Measurements from ENCODE around the gene TMED1.

DNA sequence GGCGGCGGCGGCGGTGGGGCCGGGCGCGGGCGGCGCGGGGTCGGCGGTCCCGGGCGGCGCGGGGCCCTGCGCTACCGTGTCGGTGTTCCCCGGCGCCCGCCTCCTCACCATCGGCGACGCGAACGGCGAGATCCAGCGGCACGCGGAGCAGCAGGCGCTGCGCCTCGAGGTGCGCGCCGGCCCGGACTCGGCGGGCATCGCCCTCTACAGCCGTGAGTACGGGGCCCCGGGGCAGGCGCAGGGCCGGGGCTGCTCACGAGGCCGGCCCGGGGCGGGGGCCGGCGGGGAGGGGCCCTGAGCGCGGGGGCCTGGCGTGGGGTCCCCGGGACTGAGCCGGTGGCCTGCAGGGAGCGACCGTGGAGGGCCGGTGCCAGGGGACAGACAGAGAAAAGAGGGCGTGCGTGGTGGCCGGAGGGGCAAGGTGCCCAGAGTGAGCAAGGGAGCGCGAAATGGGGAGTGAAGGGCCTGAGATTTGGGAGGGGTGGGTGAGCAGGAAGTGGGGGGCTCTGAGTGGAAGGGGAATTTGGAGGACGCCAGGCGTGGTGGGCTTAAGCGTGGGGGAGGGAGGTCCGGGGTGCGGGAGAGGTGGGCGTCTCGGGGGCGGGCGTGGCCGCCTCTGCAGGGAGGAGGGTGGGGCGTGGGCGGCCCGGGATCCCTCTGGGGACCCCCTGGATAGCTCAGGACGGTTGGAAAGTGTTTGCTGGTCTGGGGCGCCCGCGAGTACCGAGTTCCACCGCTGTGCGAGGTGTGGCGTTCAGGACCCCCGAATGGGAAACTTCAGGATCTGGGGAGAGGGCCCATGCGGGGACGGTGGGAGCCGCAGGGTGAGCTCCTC is 35.9 kb upstream of the TMED1 start:
- TF ChIP-seq, protein P1, sequence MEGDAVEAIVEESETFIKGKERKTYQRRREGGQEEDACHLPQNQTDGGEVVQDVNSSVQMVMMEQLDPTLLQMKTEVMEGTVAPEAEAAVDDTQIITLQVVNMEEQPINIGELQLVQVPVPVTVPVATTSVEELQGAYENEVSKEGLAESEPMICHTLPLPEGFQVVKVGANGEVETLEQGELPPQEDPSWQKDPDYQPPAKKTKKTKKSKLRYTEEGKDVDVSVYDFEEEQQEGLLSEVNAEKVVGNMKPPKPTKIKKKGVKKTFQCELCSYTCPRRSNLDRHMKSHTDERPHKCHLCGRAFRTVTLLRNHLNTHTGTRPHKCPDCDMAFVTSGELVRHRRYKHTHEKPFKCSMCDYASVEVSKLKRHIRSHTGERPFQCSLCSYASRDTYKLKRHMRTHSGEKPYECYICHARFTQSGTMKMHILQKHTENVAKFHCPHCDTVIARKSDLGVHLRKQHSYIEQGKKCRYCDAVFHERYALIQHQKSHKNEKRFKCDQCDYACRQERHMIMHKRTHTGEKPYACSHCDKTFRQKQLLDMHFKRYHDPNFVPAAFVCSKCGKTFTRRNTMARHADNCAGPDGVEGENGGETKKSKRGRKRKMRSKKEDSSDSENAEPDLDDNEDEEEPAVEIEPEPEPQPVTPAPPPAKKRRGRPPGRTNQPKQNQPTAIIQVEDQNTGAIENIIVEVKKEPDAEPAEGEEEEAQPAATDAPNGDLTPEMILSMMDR (IDR thresholded peaks at IDR 0.05) = peak in 4 of 6 experiments; percentile 13 to 31 (median 26)
- no peak for TF ChIP-seq POLR2A (IDR thresholded peaks at IDR 0.05)

All from adrenal gland (tissue), 5 donors.